HL-60 (cell line): ENCODE results near the gene IGFALS.

Experiments used
- DNase-seq, 2 experiments: peaks; one replicate each; pipeline ENCODE4 v3.0.0-alpha.2; 2010 to 2020; ENCODE audit warnings: low read depth in 1 of 2, low spot score in 1 of 2
- H3K27ac ChIP-seq: fragments of 250-450 bp; sonication (Bioruptor Pico); replicated peaks from 2 replicates; pipeline ENCODE4 v1.5.1; 2020; ENCODE audit warnings: mild to moderate bottlenecking, moderate library complexity
- H3K27me3 ChIP-seq: fragments of 250-450 bp; sonication (Bioruptor Pico); 2 replicates; pipeline ENCODE4 v1.5.1; 2021; ENCODE audit warnings: mild to moderate bottlenecking, moderate library complexity; ENCODE audit not compliant: insufficient read depth, poor library complexity, severe bottlenecking
- H3K4me3 ChIP-seq: replicated peaks from 2 replicates; pipeline ENCODE4 v1.5.1; 2011; ENCODE audit warnings: mild to moderate bottlenecking, control low read depth, low read length; ENCODE audit not compliant: insufficient read depth
- CTCF ChIP-seq: IDR thresholded peaks from one replicate; pipeline ENCODE4 v1.5.1; 2011; ENCODE audit warnings: low read length, control low read depth, inconsistent platforms; ENCODE audit not compliant: insufficient read depth
- GABPA ChIP-seq: IDR thresholded peaks from 2 replicates; pipeline ENCODE4 v1.6.1; 2012; ENCODE audit warnings: low read depth
- POLR2AphosphoS5 ChIP-seq: IDR thresholded peaks from 2 replicates; pipeline ENCODE4 v1.6.1; 2012; ENCODE audit warnings: low read depth
- REST ChIP-seq: IDR thresholded peaks from 2 replicates; pipeline ENCODE4 v1.6.1; 2012; ENCODE audit warnings: low read depth; ENCODE audit not compliant: insufficient replicate concordance
- SPI1 ChIP-seq: IDR thresholded peaks from 2 replicates; pipeline ENCODE4 v1.6.1; 2012; ENCODE audit warnings: low read depth, mild to moderate bottlenecking, borderline replicate concordance

Gene IGFALS

GRCh38 chr16:1761751-1762150 is 31.8 kb downstream of the IGFALS start:
- TF ChIP-seq REST (no peak), SPI1 (no peak), GABPA (no peak), CTCF (no peak), POLR2AphosphoS5 (no peak)
- no peak overlapping the region for H3K27ac ChIP-seq
- no peak for DNase-seq
- no peaks in the 10 kb centered on the region for H3K27me3 ChIP-seq
- no peak overlapping the region for H3K4me3 ChIP-seq

GRCh38 chr16:1760911-1761310 is 32.6 kb downstream of the IGFALS start:
- TF ChIP-seq GABPA (no peak), CTCF (no peak), SPI1 (no peak), REST (no peak), POLR2AphosphoS5 (no peak)

GRCh38 chr16:1759511-1759910 is 34.0 kb downstream of the IGFALS start:
- no peak for DNase-seq
- TF ChIP-seq GABPA (no peak), REST (no peak)
- H3K4me3 ChIP-seq: no peak overlapping the region
- no peaks in the 10 kb centered on the region for H3K27me3 ChIP-seq
- no peak overlapping the region for H3K27ac ChIP-seq

More at GRCh38 chr16:1760911-1761310, 32.6 kb downstream of the IGFALS start:
- H3K27ac ChIP-seq: no peak overlapping the region
- no peak overlapping the region for H3K4me3 ChIP-seq
- no peak for DNase-seq
- H3K27me3 ChIP-seq: no peaks in the 10 kb centered on the region

GRCh38 chr16:1758923-1759322 is 34.6 kb downstream of the IGFALS start:
- H3K4me3 ChIP-seq: no peak overlapping the region
- no peaks in the 10 kb centered on the region for H3K27me3 ChIP-seq
- H3K27ac ChIP-seq: no peak overlapping the region
- no peak for DNase-seq
- TF ChIP-seq SPI1 (no peak), GABPA (no peak), CTCF (no peak)
